B cell (primary cell): ENCODE measurements around the gene LSM14A. TPM values are rescaled to one million over a fixed set of nuclear protein-coding genes. Genes with fewer than 3 reads are reported as not detected.
"Not testable (repeated sequence)": the region's sequence is repeated elsewhere in the genome, so short reads cannot be mapped to it uniquely, and the experiment has no call there.

ENCODE experiments used
- ATAC-seq: fragments of 200-7000 bp; cut with Tn5 transposase; one replicate; pipeline ENCODE4 v1.10.0; 2021; ENCODE audit warnings: low read depth, mild to moderate bottlenecking, moderate number of reproducible peaks, moderate library complexity
- CTCF ChIA-PET: fragments of 350-600 bp; sonication (Branson Sonifier 250); formaldehyde crosslinking; loops from one replicate; lab custom pipeline; 2021; ENCODE audit warnings: antibody characterized with exemption, inconsistent platforms; lab: Charles Lee
- POLR2A ChIA-PET: fragments of 350-600 bp; sonication (Branson Sonifier 250); formaldehyde crosslinking; loops from one replicate; lab custom pipeline; 2021; ENCODE audit warnings: antibody characterized with exemption; lab: Charles Lee
- DNase-seq: peaks from one replicate; pipeline ENCODE4 v3.0.0; 2013
- H2AFZ ChIP-seq: 2 replicates; pipeline ENCODE4 v1.6.1; 2012; ENCODE audit warnings: mild to moderate bottlenecking, low read depth, low read length; ENCODE audit not compliant: insufficient read depth, poor library complexity, severe bottlenecking
- H3K27ac ChIP-seq, 2 donors: 1 replicate in 1 of 2; 2 replicates in 1 of 2; pipeline ENCODE4 v1.5.1; 2012 to 2013; ENCODE audit warnings: low read length in 2 of 2, mild to moderate bottlenecking in 2 of 2, moderate library complexity in 1 of 2
- H3K27me3 ChIP-seq, 4 experiments: fragments of 200-600 bp in 1 of 4; sonication (generic) in 1 of 4; replicated peaks in 1 of 4; 1 replicate in 2 of 4; 2 replicates in 2 of 4; pipeline versions ENCODE4 v1.6.1 to v1.7.0; 2013 to 2016; ENCODE audit warnings: low read length in 3 of 4, mild to moderate bottlenecking in 2 of 4, mixed read lengths in 1 of 4, moderate library complexity in 1 of 4; ENCODE audit not compliant: insufficient read depth in 4 of 4, control insufficient read depth in 3 of 4; ENCODE audit errors: control extremely low read depth in 1 of 4
- H3K36me3 ChIP-seq, 2 experiments: replicated peaks in 1 of 2; 1 replicate in 1 of 2; 2 replicates in 1 of 2; pipeline versions ENCODE4 v1.6.1 to v1.7.1; 2013; ENCODE audit warnings: low read length in 1 of 2; ENCODE audit not compliant: insufficient read depth in 2 of 2, control insufficient read depth in 1 of 2; ENCODE audit errors: control extremely low read depth in 1 of 2, extremely low read depth in 1 of 2
- H3K4me1 ChIP-seq, 2 donors: fragments of 200-600 bp in 1 of 2; sonication (generic) in 1 of 2; 1 replicate in 1 of 2; 2 replicates in 1 of 2; pipeline versions ENCODE4 v1.5.1 to v1.6.1; 2013 to 2017; ENCODE audit warnings: low read length in 2 of 2; ENCODE audit not compliant: control insufficient read depth in 2 of 2, insufficient read depth in 2 of 2
- H3K4me2 ChIP-seq: replicated peaks from 2 replicates; pipeline ENCODE3; 2012; ENCODE audit warnings: mild to moderate bottlenecking, low read depth, low read length; ENCODE audit not compliant: poor library complexity, severe bottlenecking
- H3K4me3 ChIP-seq, 5 experiments: fragments of 200-600 bp in 1 of 5; sonication (generic) in 1 of 5; 1 replicate in 3 of 5; 2 replicates in 2 of 5; pipeline versions ENCODE4 v1.5.1 to v1.7.0; 2011 to 2016; ENCODE audit warnings: low read length in 4 of 5, mild to moderate bottlenecking in 4 of 5, low read depth in 2 of 5, control low read depth in 1 of 5, moderate library complexity in 1 of 5; ENCODE audit not compliant: insufficient read depth in 1 of 5; ENCODE audit errors: control extremely low read depth in 1 of 5, extremely low read depth in 1 of 5
- H3K79me2 ChIP-seq: fragments of 200-600 bp; sonication (generic); one replicate; pipeline ENCODE4 v1.6.0; 2016; ENCODE audit warnings: low read length; ENCODE audit not compliant: control insufficient read depth, insufficient read depth
- H3K9ac ChIP-seq: fragments of 200-600 bp; sonication (generic); 2 replicates; pipeline ENCODE4 v1.6.1; 2017; ENCODE audit warnings: mild to moderate bottlenecking, low read length, moderate library complexity
- H3K9me3 ChIP-seq, 3 donors: one replicate each; pipeline versions ENCODE4 v1.6.1 to v1.7.1; 2013; ENCODE audit warnings: low read length in 2 of 3; ENCODE audit not compliant: control insufficient read depth in 2 of 3, insufficient read depth in 1 of 3; ENCODE audit errors: control extremely low read depth in 1 of 3
- H4K20me1 ChIP-seq: 2 replicates; pipeline ENCODE4 v1.6.0; 2012; ENCODE audit warnings: mild to moderate bottlenecking, low read length; ENCODE audit not compliant: insufficient read depth, control insufficient read depth, poor library complexity, severe bottlenecking
- H3K27ac Mint-ChIP-seq: one replicate; pipeline ENCODE4 v1.8.0; 2021; ENCODE audit warnings: mixed read lengths
- H3K27me3 Mint-ChIP-seq: one replicate; pipeline ENCODE4 v1.8.0; 2021; ENCODE audit warnings: mixed read lengths
- H3K4me1 Mint-ChIP-seq: one replicate; pipeline ENCODE4 v1.8.0; 2021; ENCODE audit warnings: mixed read lengths
- H3K4me3 Mint-ChIP-seq: one replicate; pipeline ENCODE4 v1.8.0; 2021; ENCODE audit warnings: mixed read lengths
- H3K9me3 Mint-ChIP-seq: one replicate; pipeline ENCODE4 v1.8.0; 2022; ENCODE audit warnings: mixed read lengths; ENCODE audit not compliant: insufficient read depth
- EZH2 ChIP-seq: IDR thresholded peaks from 2 replicates; pipeline ENCODE4 v1.6.1; 2012; ENCODE audit warnings: borderline replicate concordance, low read depth, mild to moderate bottlenecking, moderate library complexity, low read length; ENCODE audit not compliant: insufficient read depth, poor library complexity, severe bottlenecking
- WGBS: methylation state at CpG from one replicate; pipeline ENCODE4 v1.1.5; 2013; ENCODE audit warnings: missing lambda C conversion rate; ENCODE audit not compliant: insufficient coverage; 5-methylcytosine and 5-hydroxymethylcytosine counted together
- intact Hi-C: fragments of 100-400 bp; cut with micrococcal nuclease; formaldehyde crosslinking; loops from one replicate; pipeline ENCODE4 v1.10.0; 2022
- polyA plus RNA-seq: library from polyadenylated mRNA; depleted of rRNA; stranded (reverse); fragments of >200 nt; gene quantifications from 2 replicates; pipeline ENCODE4 v1.2.3, GENCODE V29; 2012
- total RNA-seq, 2 donors: library from RNA; stranded (reverse); fragments of 120-200 nt in 1 of 2; gene quantifications; 1 replicate in 1 of 2; 2 replicates in 1 of 2; pipeline versions ENCODE4 v1.2.3 to v1.2.4, GENCODE V29; 2013 to 2022
- TF ChIP-seq, protein P1 (sequence below): fragments of 200-600 bp; IDR thresholded peaks from one replicate; pipeline ENCODE4 v1.8.0; 2022; ENCODE audit warnings: antibody characterized with exemption, mild to moderate bottlenecking

LSM14A gene
- total and polyA plus RNA-seq, 2 donors (not counting 1 experiment from before 2014, with no cell fraction given) = 90.7 to 163 TPM

GRCh38 chr19:34132706-34133105 lies 39.6 kb upstream of the LSM14A start:
- POLR2A ChIA-PET, DNase-seq, H3K27ac ChIP-seq, H3K79me2 ChIP-seq, H2AFZ ChIP-seq, H3K4me1 ChIP-seq, H3K4me3 Mint-ChIP-seq, H3K9ac ChIP-seq, ATAC-seq, H3K27me3 ChIP-seq, intact Hi-C loops, H3K27me3 Mint-ChIP-seq, H4K20me1 ChIP-seq, H3K36me3 ChIP-seq, H3K4me2 ChIP-seq, H3K9me3 ChIP-seq, H3K9me3 Mint-ChIP-seq, H3K27ac Mint-ChIP-seq, CTCF ChIA-PET, H3K4me3 ChIP-seq: not testable (repeated sequence)
- H3K4me1 Mint-ChIP-seq = peaks cover 14% of the 10 kb centered on the region
- WGBS = 95% methylated on average over 7 of the region's 32 CpGs

DNA sequence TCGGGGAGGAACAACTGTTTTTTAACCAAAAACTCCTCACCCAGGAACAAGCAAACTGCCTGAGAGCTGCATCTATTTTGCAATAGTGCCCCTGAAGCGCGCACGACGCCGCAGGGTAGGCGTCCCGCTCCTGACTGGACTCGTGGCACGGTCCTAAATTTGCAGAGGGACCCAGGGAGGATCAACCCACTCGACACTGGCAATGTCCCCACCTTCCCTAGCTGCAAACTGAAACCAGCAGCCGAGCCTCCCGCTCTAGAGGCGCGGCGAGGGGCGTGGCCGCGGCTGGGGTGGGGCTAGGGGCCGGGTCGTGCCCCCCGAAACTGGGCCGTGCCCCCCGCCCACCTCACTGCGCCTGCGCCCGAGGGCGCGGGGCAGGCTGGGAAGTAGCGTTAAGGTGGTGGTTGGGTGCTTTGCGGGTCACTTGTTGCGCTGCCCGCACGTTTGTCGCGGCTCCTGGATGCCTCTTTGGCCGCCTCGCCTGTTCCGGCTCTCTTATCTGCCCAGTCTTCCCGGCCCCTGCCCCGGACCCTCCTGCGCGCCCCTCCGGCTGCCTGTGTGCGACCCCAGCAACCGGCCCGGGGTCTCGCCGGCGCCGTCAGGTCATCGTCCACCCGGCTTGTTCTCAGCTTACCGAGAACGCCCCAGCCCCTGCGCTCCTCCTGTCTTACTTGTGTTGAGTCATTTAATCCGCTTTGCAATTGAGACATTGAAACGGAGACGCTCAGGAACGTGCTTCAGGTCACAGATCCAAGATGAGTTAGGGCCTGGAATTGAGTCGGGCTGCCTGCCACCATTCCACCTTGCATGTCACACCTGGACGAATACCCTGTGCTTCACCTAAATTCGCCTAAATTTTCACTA lies 37.9 kb upstream of the LSM14A start:
- Mint-ChIP-seq H3K4me1 (peaks cover 14% of the 10 kb centered on the region), H3K27ac (peak overlapping the region; percentile 94), H3K9me3 (no peaks in the 10 kb centered on the region), H3K27me3 (peaks cover 4% of the 10 kb centered on the region), H3K4me3 (peak overlapping the region; percentile 97)
- H3K79me2 ChIP-seq = no peaks in the 10 kb centered on the region
- intact Hi-C loops = loop anchor here (1.0 kb wide), 3 partner anchors 11 to 270 kb away; partner anchors contain the start of genes LSM14A and PDCD2L
- no peaks in the 10 kb centered on the region for H3K36me3 ChIP-seq
- peak overlapping the region; percentile 100 for H2AFZ ChIP-seq
- H3K9me3 ChIP-seq = no peaks in the 10 kb centered on the region
- H3K9ac ChIP-seq = peak overlapping the region; percentile 94
- no peaks in the 10 kb centered on the region for H4K20me1 ChIP-seq
- ChIA-PET CTCF (interaction anchor here (0.6 to 2.0 kb wide), 3 partner anchors 7 to 1105 kb away, joined by 3 to 6 read pairs (median 4); no protein-coding TSS in a partner anchor), POLR2A (interaction anchor here (0.6 to 1.5 kb wide), 4 partner anchors 9 to 275 kb away, joined by 3 to 7 read pairs (median 3); partner anchors contain the start of gene LSM14A)
- peaks cover 3 to 8% of the 10 kb centered on the region in 2 donors for H3K4me1 ChIP-seq
- H3K27ac ChIP-seq = peak overlapping the region; percentile 59 to 86
- WGBS = under 1% methylated on average over 55 of the region's 63 CpGs
- DNase-seq = peak; percentile 93
- H3K27me3 ChIP-seq = no peaks in the 10 kb centered on the region
- peak overlapping the region; percentile 95 for H3K4me2 ChIP-seq
- H3K4me3 ChIP-seq = peak overlapping the region; percentile 65 to 95 (median 80)
- TF ChIP-seq EZH2 = no peak
- TF ChIP-seq, protein P1, sequence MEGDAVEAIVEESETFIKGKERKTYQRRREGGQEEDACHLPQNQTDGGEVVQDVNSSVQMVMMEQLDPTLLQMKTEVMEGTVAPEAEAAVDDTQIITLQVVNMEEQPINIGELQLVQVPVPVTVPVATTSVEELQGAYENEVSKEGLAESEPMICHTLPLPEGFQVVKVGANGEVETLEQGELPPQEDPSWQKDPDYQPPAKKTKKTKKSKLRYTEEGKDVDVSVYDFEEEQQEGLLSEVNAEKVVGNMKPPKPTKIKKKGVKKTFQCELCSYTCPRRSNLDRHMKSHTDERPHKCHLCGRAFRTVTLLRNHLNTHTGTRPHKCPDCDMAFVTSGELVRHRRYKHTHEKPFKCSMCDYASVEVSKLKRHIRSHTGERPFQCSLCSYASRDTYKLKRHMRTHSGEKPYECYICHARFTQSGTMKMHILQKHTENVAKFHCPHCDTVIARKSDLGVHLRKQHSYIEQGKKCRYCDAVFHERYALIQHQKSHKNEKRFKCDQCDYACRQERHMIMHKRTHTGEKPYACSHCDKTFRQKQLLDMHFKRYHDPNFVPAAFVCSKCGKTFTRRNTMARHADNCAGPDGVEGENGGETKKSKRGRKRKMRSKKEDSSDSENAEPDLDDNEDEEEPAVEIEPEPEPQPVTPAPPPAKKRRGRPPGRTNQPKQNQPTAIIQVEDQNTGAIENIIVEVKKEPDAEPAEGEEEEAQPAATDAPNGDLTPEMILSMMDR = no peak
- ATAC-seq = peak; percentile 97
